Neural progenitor cell (in vitro differentiated cells): Measurements from ENCODE around the gene GDPD3. TPM values are rescaled to one million over a fixed set of nuclear protein-coding genes. Genes with fewer than 3 reads are reported as not detected.

ENCODE experiments used
- DNase-seq: peaks from one replicate; pipeline ENCODE4 v3.0.0-alpha.2; 2016; ENCODE audit warnings: low spot score
- H2AFZ ChIP-seq: fragments of 200-600 bp; sonication (generic); replicated peaks from 2 replicates; pipeline ENCODE4 v1.6.1; 2016; ENCODE audit warnings: antibody characterized with exemption
- H3F3A ChIP-seq: fragments of 200-600 bp; sonication (generic); 2 replicates; pipeline ENCODE4 v1.6.1; 2016; ENCODE audit warnings: antibody characterized with exemption, low read depth
- H3K27ac ChIP-seq: fragments of 200-600 bp; sonication (generic); 2 replicates; pipeline ENCODE4 v1.5.1; 2016; ENCODE audit warnings: mild to moderate bottlenecking
- H3K27me3 ChIP-seq: fragments of 200-600 bp; sonication (generic); 2 replicates; pipeline ENCODE4 v1.6.1; 2016; ENCODE audit warnings: mild to moderate bottlenecking, moderate library complexity
- H3K36me3 ChIP-seq: fragments of 200-600 bp; sonication (generic); 2 replicates; pipeline ENCODE4 v1.5.1; 2016
- H3K4me1 ChIP-seq: fragments of 200-600 bp; sonication (generic); 2 replicates; pipeline ENCODE4 v1.6.1; 2016; ENCODE audit warnings: mixed run types
- H3K4me2 ChIP-seq: fragments of 200-600 bp; sonication (generic); 2 replicates; pipeline ENCODE4 v1.6.1; 2016
- H3K4me3 ChIP-seq: fragments of 200-600 bp; sonication (generic); 2 replicates; pipeline ENCODE4 v1.5.1; 2016
- H3K79me2 ChIP-seq: fragments of 200-600 bp; sonication (generic); 2 replicates; pipeline ENCODE4 v1.6.1; 2016; ENCODE audit warnings: low read depth
- H3K9ac ChIP-seq: fragments of 200-600 bp; sonication (generic); 2 replicates; pipeline ENCODE4 v1.6.1; 2016
- H3K9me3 ChIP-seq: fragments of 200-600 bp; sonication (generic); 2 replicates; pipeline ENCODE4 v1.5.1; 2016; ENCODE audit warnings: low read depth
- H4K20me1 ChIP-seq: fragments of 200-600 bp; sonication (generic); 2 replicates; pipeline ENCODE4 v1.6.1; 2016; ENCODE audit warnings: low read depth
- H3K27ac Mint-ChIP-seq: 3 replicates; pipeline ENCODE4 v1.8.0; 2021; ENCODE audit warnings: mixed read lengths
- H3K27me3 Mint-ChIP-seq: 2 replicates; pipeline ENCODE4 v1.8.0; 2022; ENCODE audit warnings: low read depth, mild to moderate bottlenecking, inconsistent platforms, moderate library complexity, mixed read lengths; ENCODE audit not compliant: insufficient read depth
- H3K36me3 Mint-ChIP-seq: 3 replicates; pipeline ENCODE4 v1.8.0; 2021; ENCODE audit warnings: mixed read lengths
- H3K4me1 Mint-ChIP-seq: 3 replicates; pipeline ENCODE4 v1.8.0; 2021; ENCODE audit warnings: mixed read lengths
- H3K4me3 Mint-ChIP-seq: 3 replicates; pipeline ENCODE4 v1.8.0; 2021; ENCODE audit warnings: mild to moderate bottlenecking, moderate library complexity, mixed read lengths
- H3K9me3 Mint-ChIP-seq: 3 replicates; pipeline ENCODE4 v1.8.0; 2020; ENCODE audit warnings: mixed read lengths
- CTCF ChIP-seq: fragments of 200-600 bp; sonication (generic); IDR thresholded peaks from 2 replicates; pipeline ENCODE4 v1.5.1; 2017; ENCODE audit warnings: antibody characterized with exemption, mild to moderate bottlenecking
- EZH2 ChIP-seq: fragments of 200-600 bp; sonication (generic); IDR thresholded peaks from 2 replicates; pipeline ENCODE4 v1.6.1; 2017; ENCODE audit warnings: antibody characterized with exemption, mild to moderate bottlenecking, moderate library complexity
- EZH2phosphoT487 ChIP-seq: fragments of 200-600 bp; sonication (generic); IDR thresholded peaks from 2 replicates; pipeline ENCODE4 v1.6.1; 2017; ENCODE audit warnings: antibody characterized with exemption
- total RNA-seq: library from RNA; depleted of rRNA; stranded (reverse); fragments of >200 nt; gene quantifications from 2 replicates; pipeline ENCODE4 v1.2.3, GENCODE V29; 2015; ENCODE audit warnings: low replicate concordance

Gene GDPD3
- total RNA-seq, 1 donor from 2014 or later: 0.13 TPM

GRCh38 chr16:30124985-30125379, 11.6 kb upstream of the GDPD3 start:
- Histone ChIP-seq H3K9me3 (no peaks in the 10 kb centered on the region), H3F3A (peaks cover 10% of the 10 kb centered on the region), H4K20me1 (no peaks in the 10 kb centered on the region), H3K4me3 (no peak overlapping the region), H3K4me1 (peaks cover 4% of the 10 kb centered on the region), H3K27ac (no peak overlapping the region), H2AFZ (no peak overlapping the region), H3K27me3 (no peaks in the 10 kb centered on the region), H3K4me2 (no peak overlapping the region), H3K36me3 (no peaks in the 10 kb centered on the region), H3K79me2 (no peaks in the 10 kb centered on the region), H3K9ac (no peak overlapping the region)
- Mint-ChIP-seq H3K27ac (no peak overlapping the region), H3K36me3 (peaks cover 4% of the 10 kb centered on the region), H3K9me3 (no peaks in the 10 kb centered on the region), H3K4me3 (no peak overlapping the region), H3K4me1 (peaks cover 18% of the 10 kb centered on the region), H3K27me3 (peaks cover 2% of the 10 kb centered on the region)
- TF ChIP-seq EZH2: no peak
- no peak for TF ChIP-seq CTCF
- TF ChIP-seq EZH2phosphoT487: no peak
- DNase-seq: no peak

GRCh38 chr16:30122604-30123160, 9.3 kb upstream of the GDPD3 start:
- Histone ChIP-seq H3K4me2 (peak overlapping the region; percentile 80), H3K36me3 (no peaks in the 10 kb centered on the region), H3K4me3 (peak overlapping the region; percentile 63), H3F3A (peaks cover 10% of the 10 kb centered on the region), H3K79me2 (no peaks in the 10 kb centered on the region), H3K4me1 (peaks cover 4% of the 10 kb centered on the region), H3K9me3 (no peaks in the 10 kb centered on the region), H2AFZ (peak overlapping the region; percentile 70), H3K27ac (no peak overlapping the region), H3K27me3 (no peaks in the 10 kb centered on the region), H3K9ac (peak overlapping the region; percentile 17), H4K20me1 (no peaks in the 10 kb centered on the region)
- Mint-ChIP-seq H3K4me3 (peak overlapping the region; percentile 90), H3K27ac (no peak overlapping the region), H3K27me3 (peaks cover 2% of the 10 kb centered on the region), H3K4me1 (peaks cover 18% of the 10 kb centered on the region), H3K9me3 (no peaks in the 10 kb centered on the region), H3K36me3 (peaks cover 12% of the 10 kb centered on the region)
- no peak for TF ChIP-seq EZH2phosphoT487
- no peak for TF ChIP-seq EZH2
- no peak for TF ChIP-seq CTCF
- DNase-seq: peak; percentile 77

- Histone ChIP-seq H3K4me2 (peak overlapping the region; percentile 80), H3K36me3 (no peaks in the 10 kb centered on the region), H3K27ac (no peak overlapping the region), H3K4me1 (peaks cover 4% of the 10 kb centered on the region), H3F3A (peaks cover 10% of the 10 kb centered on the region), H3K9me3 (no peaks in the 10 kb centered on the region), H3K27me3 (no peaks in the 10 kb centered on the region), H3K9ac (no peak overlapping the region), H4K20me1 (no peaks in the 10 kb centered on the region), H2AFZ (no peak overlapping the region), H3K79me2 (no peaks in the 10 kb centered on the region), H3K4me3 (peak overlapping the region; percentile 63)
- Mint-ChIP-seq H3K27ac (peak overlapping the region; percentile 87), H3K36me3 (peaks cover 12% of the 10 kb centered on the region), H3K27me3 (peaks cover 2% of the 10 kb centered on the region), H3K4me3 (peak overlapping the region; percentile 90), H3K9me3 (no peaks in the 10 kb centered on the region), H3K4me1 (peaks cover 18% of the 10 kb centered on the region)
- DNase-seq: no peak
- TF ChIP-seq EZH2 (no peak), CTCF (no peak), EZH2phosphoT487 (no peak)
Measured at GRCh38 chr16:30121741-30122571, 8.6 kb upstream of the GDPD3 start.
